CD14-positive monocyte (primary cell): ENCODE results near the gene BPIFB1. TPM values are rescaled to one million over a fixed set of nuclear protein-coding genes. Genes with fewer than 3 reads are reported as not detected.

Source experiments
- DNase-seq, 3 donors: peaks; one replicate each; pipeline ENCODE4 v3.0.0-alpha.2; 2011 to 2022
- H2AFZ ChIP-seq: 2 replicates; pipeline ENCODE4 v1.6.0; 2012; ENCODE audit warnings: mild to moderate bottlenecking, low read depth, low read length, inconsistent platforms; ENCODE audit not compliant: insufficient read depth, poor library complexity, severe bottlenecking
- H3K27ac ChIP-seq, 2 donors: 1 replicate in 1 of 2; 2 replicates in 1 of 2; pipeline ENCODE4 v1.5.1; 2012 to 2013; ENCODE audit warnings: low read length in 2 of 2, control low read depth in 1 of 2, inconsistent platforms in 1 of 2, low read depth in 1 of 2, mild to moderate bottlenecking in 1 of 2
- H3K27me3 ChIP-seq, 2 donors: one replicate each; pipeline versions ENCODE4 v1.6.0 to v1.6.1; 2011 to 2013; ENCODE audit warnings: low read length in 2 of 2; ENCODE audit not compliant: control insufficient read depth in 2 of 2, insufficient read depth in 2 of 2
- H3K36me3 ChIP-seq, 2 donors: replicated peaks in 1 of 2; 1 replicate in 1 of 2; 2 replicates in 1 of 2; pipeline versions ENCODE4 v1.5.1 to v1.6.1; 2012 to 2013; ENCODE audit warnings: low read length in 2 of 2, control low read depth in 1 of 2, inconsistent platforms in 1 of 2, mild to moderate bottlenecking in 1 of 2; ENCODE audit not compliant: insufficient read depth in 2 of 2, control insufficient read depth in 1 of 2
- H3K4me1 ChIP-seq, 2 donors: 1 replicate in 1 of 2; 2 replicates in 1 of 2; pipeline versions ENCODE4 v1.5.1 to v1.6.1; 2012 to 2013; ENCODE audit warnings: low read length in 2 of 2, control low read depth in 1 of 2, inconsistent platforms in 1 of 2, mild to moderate bottlenecking in 1 of 2, moderate library complexity in 1 of 2; ENCODE audit not compliant: insufficient read depth in 2 of 2, control insufficient read depth in 1 of 2
- H3K4me2 ChIP-seq: replicated peaks from 2 replicates; pipeline ENCODE3; 2012; ENCODE audit warnings: low read length, moderate library complexity, mild to moderate bottlenecking; ENCODE audit not compliant: poor library complexity, severe bottlenecking; ENCODE audit errors: extremely low read depth
- H3K4me3 ChIP-seq, 3 experiments: fragments of 200-600 bp in 1 of 3; sonication (generic) in 1 of 3; replicated peaks in 1 of 3; 1 replicate in 2 of 3; 2 replicates in 1 of 3; pipeline ENCODE4 v1.5.1; 2011 to 2013; ENCODE audit warnings: low read length in 3 of 3, mild to moderate bottlenecking in 3 of 3, control low read depth in 2 of 3, low read depth in 2 of 3, inconsistent platforms in 1 of 3, moderate library complexity in 1 of 3
- H3K79me2 ChIP-seq: 2 replicates; pipeline ENCODE4 v1.6.0; 2012; ENCODE audit warnings: mild to moderate bottlenecking, control low read depth, inconsistent platforms, low read length, moderate library complexity; ENCODE audit not compliant: insufficient read depth
- H3K9ac ChIP-seq: 2 replicates; pipeline ENCODE4 v1.6.0; 2017; ENCODE audit warnings: low read length, mild to moderate bottlenecking; ENCODE audit not compliant: insufficient read depth, poor library complexity, severe bottlenecking
- H3K9me3 ChIP-seq, 2 donors: replicated peaks in 1 of 2; 1 replicate in 1 of 2; 2 replicates in 1 of 2; pipeline versions ENCODE4 v1.5.1 to v1.6.1; 2012 to 2013; ENCODE audit warnings: low read length in 2 of 2, control low read depth in 1 of 2; ENCODE audit not compliant: control insufficient read depth in 1 of 2, insufficient read depth in 1 of 2
- H4K20me1 ChIP-seq: 2 replicates; pipeline ENCODE4 v1.6.0; 2012; ENCODE audit warnings: mild to moderate bottlenecking, low read length, control low read depth, moderate library complexity; ENCODE audit not compliant: insufficient read depth
- H3K27ac Mint-ChIP-seq, 7 donors: one replicate each; pipeline ENCODE4 v1.8.0; 2020; ENCODE audit warnings: mild to moderate bottlenecking in 7 of 7, mixed read lengths in 7 of 7, moderate library complexity in 6 of 7, inconsistent platforms in 2 of 7
- H3K27me3 Mint-ChIP-seq, 3 donors: one replicate each; pipeline ENCODE4 v1.8.0; 2021 to 2022; ENCODE audit warnings: low read depth in 3 of 3, mild to moderate bottlenecking in 3 of 3, mixed read lengths in 3 of 3, moderate library complexity in 3 of 3, inconsistent platforms in 1 of 3
- H3K36me3 Mint-ChIP-seq, 2 donors: one replicate each; pipeline ENCODE4 v1.8.0; 2020; ENCODE audit warnings: mixed read lengths in 2 of 2, inconsistent platforms in 1 of 2, mild to moderate bottlenecking in 1 of 2
- H3K4me1 Mint-ChIP-seq: one replicate; pipeline ENCODE4 v1.8.0; 2020; ENCODE audit warnings: mild to moderate bottlenecking, mixed read lengths
- H3K4me3 Mint-ChIP-seq, 2 donors: one replicate each; pipeline ENCODE4 v1.8.0; 2020; ENCODE audit warnings: mild to moderate bottlenecking in 2 of 2, mixed read lengths in 2 of 2, moderate library complexity in 1 of 2
- H3K9me3 Mint-ChIP-seq, 7 donors: one replicate each; pipeline ENCODE4 v1.8.0; 2020 to 2022; ENCODE audit warnings: mixed read lengths in 7 of 7, mild to moderate bottlenecking in 6 of 7, moderate library complexity in 6 of 7, inconsistent platforms in 2 of 7
- WGBS: methylation state at CpG from one replicate; pipeline ENCODE4 v1.1.5; 2013; ENCODE audit warnings: missing lambda C conversion rate; ENCODE audit not compliant: insufficient coverage; 5-methylcytosine and 5-hydroxymethylcytosine counted together
- intact Hi-C, 2 donors: fragments of 100-400 bp; cut with micrococcal nuclease; formaldehyde crosslinking; loops; one replicate each; pipeline versions ENCODE4 v1.15.0 to v1.15.1; 2023
- polyA plus RNA-seq, 3 donors: library from polyadenylated mRNA; depleted of rRNA in 1 of 3; unstranded in 2 of 3; stranded (reverse) in 1 of 3; fragments of 300-500 nt in 2 of 3; fragments of >200 nt in 1 of 3; fragmentation: Illumina TruSeq in 2 of 3; gene quantifications; 1 replicate in 2 of 3; 2 replicates in 1 of 3; pipeline ENCODE4 v1.2.3, GENCODE V29; 2012 to 2021
- TF ChIP-seq, protein P1 (sequence below): fragments of 200-600 bp; IDR thresholded peaks from one replicate; pipeline ENCODE4 v1.8.0; 2022; ENCODE audit warnings: antibody characterized with exemption, mild to moderate bottlenecking

BPIFB1 gene
- polyA plus RNA-seq, 3 donors: not detected

DNA sequence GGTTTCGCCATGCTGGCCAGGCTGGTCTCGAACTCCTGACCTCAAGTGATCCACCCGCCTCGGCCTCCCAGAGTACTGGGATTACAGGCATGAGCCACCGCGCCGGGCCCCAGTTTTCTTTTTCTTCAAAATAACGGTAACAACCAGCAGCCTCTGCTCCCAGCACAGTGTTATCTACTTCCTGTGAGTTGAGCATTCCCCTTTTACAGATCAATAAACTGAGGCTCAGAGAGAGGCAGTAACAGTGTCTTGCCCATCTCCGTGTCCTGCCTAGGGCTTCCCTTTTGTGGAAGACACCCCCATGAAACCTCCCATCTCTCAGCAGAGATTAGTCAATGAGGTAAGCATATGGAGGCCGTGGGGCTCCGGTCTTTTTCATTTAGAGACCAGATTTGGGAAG is 29.6 kb downstream of the BPIFB1 start:
- Histone ChIP-seq H3K4me1 (no peaks in the 10 kb centered on the region), H4K20me1 (no peaks in the 10 kb centered on the region), H3K9me3 (no peaks in the 10 kb centered on the region), H3K4me3 (no peak overlapping the region), H2AFZ (no peak overlapping the region), H3K36me3 (no peaks in the 10 kb centered on the region), H3K9ac (no peak overlapping the region), H3K27me3 (no peaks in the 10 kb centered on the region), H3K4me2 (no peak overlapping the region), H3K27ac (no peak overlapping the region), H3K79me2 (no peaks in the 10 kb centered on the region)
- H3K4me1 Mint-ChIP-seq: no peaks in the 10 kb centered on the region
- no peaks in the 10 kb centered on the region for H3K36me3 Mint-ChIP-seq
- WGBS: 98% methylated on average over 7 of the region's 11 CpGs
- no peak overlapping the region for H3K27ac Mint-ChIP-seq
- intact Hi-C loops: no loop called here
- H3K27me3 Mint-ChIP-seq: peaks cover 0 to 2% (median 1%) of the 10 kb centered on the region in 3 donors
- TF ChIP-seq, protein P1, sequence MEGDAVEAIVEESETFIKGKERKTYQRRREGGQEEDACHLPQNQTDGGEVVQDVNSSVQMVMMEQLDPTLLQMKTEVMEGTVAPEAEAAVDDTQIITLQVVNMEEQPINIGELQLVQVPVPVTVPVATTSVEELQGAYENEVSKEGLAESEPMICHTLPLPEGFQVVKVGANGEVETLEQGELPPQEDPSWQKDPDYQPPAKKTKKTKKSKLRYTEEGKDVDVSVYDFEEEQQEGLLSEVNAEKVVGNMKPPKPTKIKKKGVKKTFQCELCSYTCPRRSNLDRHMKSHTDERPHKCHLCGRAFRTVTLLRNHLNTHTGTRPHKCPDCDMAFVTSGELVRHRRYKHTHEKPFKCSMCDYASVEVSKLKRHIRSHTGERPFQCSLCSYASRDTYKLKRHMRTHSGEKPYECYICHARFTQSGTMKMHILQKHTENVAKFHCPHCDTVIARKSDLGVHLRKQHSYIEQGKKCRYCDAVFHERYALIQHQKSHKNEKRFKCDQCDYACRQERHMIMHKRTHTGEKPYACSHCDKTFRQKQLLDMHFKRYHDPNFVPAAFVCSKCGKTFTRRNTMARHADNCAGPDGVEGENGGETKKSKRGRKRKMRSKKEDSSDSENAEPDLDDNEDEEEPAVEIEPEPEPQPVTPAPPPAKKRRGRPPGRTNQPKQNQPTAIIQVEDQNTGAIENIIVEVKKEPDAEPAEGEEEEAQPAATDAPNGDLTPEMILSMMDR: no peak
- H3K9me3 Mint-ChIP-seq: peaks cover 0 to 6% (median 0%) of the 10 kb centered on the region in 7 donors
- DNase-seq: no peak
- H3K4me3 Mint-ChIP-seq: no peak overlapping the region

DNA sequence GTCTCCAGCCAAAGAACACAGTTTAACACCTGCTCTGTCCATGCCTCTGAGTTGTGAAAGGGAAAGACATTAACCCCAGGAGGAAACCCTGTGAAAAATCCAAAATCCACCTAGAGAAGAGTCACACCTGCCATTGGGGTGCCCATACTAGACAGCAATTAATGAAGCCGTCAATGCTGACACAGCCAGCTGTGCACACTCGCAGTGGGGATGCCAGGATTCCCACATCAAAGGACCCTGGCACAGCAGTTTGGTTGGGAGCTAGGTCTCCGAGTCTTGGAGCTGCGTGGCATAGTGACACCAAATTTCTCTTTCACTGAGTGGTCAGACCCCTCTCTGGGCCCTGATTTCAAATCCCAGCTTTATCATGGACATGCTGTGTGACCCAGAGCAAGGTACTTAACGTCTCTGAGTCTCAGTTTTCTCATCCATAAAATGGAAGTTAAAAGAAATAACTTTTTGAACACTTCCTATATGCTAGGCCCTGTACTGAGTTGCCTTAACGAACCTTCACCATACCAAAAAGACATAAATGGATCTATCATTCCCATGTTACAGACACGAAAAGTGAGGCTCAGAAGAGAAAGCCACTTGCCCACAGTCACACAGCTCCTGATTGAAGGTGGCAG is 30.8 kb downstream of the BPIFB1 start:
- peaks cover 0 to 2% (median 1%) of the 10 kb centered on the region in 3 donors for H3K27me3 Mint-ChIP-seq
- Histone ChIP-seq H2AFZ (no peak overlapping the region), H3K27ac (no peak overlapping the region), H3K4me2 (no peak overlapping the region), H3K4me1 (no peaks in the 10 kb centered on the region), H3K27me3 (no peaks in the 10 kb centered on the region), H3K4me3 (no peak overlapping the region), H3K36me3 (no peaks in the 10 kb centered on the region), H3K9ac (no peak overlapping the region), H3K9me3 (no peaks in the 10 kb centered on the region), H4K20me1 (no peaks in the 10 kb centered on the region), H3K79me2 (no peaks in the 10 kb centered on the region)
- H3K9me3 Mint-ChIP-seq: no peaks in the 10 kb centered on the region
- WGBS: 95% methylated on average over 4 of the region's 7 CpGs
- intact Hi-C loops: no loop called here
- no peak overlapping the region for H3K4me3 Mint-ChIP-seq
- no peak for DNase-seq
- TF ChIP-seq, protein P1: no peak
- H3K36me3 Mint-ChIP-seq: no peaks in the 10 kb centered on the region
- no peaks in the 10 kb centered on the region for H3K4me1 Mint-ChIP-seq
- H3K27ac Mint-ChIP-seq: no peak overlapping the region
